Activated T-helper 1 cell treated with anti-CD3 and anti-CD28 coated beads, Interleukin-12 subunit alpha, Interleukin-12 subunit beta, Interleukin-2, Interleukin-4 antibody, amounts not matched to agents 30 ng/mL and 10 ng/mL and 1 ng/mL, durations not matched to agents 14 hours and 24 hours and 36 hours (primary cell): ENCODE results near the gene SWT1. TPM values are rescaled to one million over a fixed set of nuclear protein-coding genes. Genes with fewer than 3 reads are reported as not detected.
"Not testable (repeated sequence)": the region's sequence is repeated elsewhere in the genome, so short reads cannot be mapped to it uniquely, and the experiment has no call there.

ENCODE experiments used
- DNase-seq: peaks from one replicate; pipeline ENCODE4 v3.0.0; 2021; ENCODE audit warnings: low spot score
- H3K27ac Mint-ChIP-seq: one replicate; pipeline ENCODE4 v1.8.0; 2021; ENCODE audit warnings: mild to moderate bottlenecking, mixed read lengths
- H3K27me3 Mint-ChIP-seq: one replicate; pipeline ENCODE4 v1.8.0; 2022; ENCODE audit warnings: mild to moderate bottlenecking, moderate library complexity, mixed read lengths; ENCODE audit not compliant: insufficient read depth
- H3K36me3 Mint-ChIP-seq: one replicate; pipeline ENCODE4 v1.8.0; 2021; ENCODE audit warnings: low read depth, mixed read lengths
- H3K4me1 Mint-ChIP-seq: one replicate; pipeline ENCODE4 v1.8.0; 2021; ENCODE audit warnings: low read depth, mixed read lengths
- H3K4me3 Mint-ChIP-seq: one replicate; pipeline ENCODE4 v1.8.0; 2021; ENCODE audit warnings: mild to moderate bottlenecking, moderate library complexity, mixed read lengths
- H3K9me3 Mint-ChIP-seq: one replicate; pipeline ENCODE4 v1.8.0; 2021; ENCODE audit warnings: mixed read lengths
- intact Hi-C: fragments of 100-400 bp; cut with micrococcal nuclease; formaldehyde crosslinking; loops from one replicate; pipeline ENCODE4 v1.15.1; 2024
- total RNA-seq: library from RNA; stranded (reverse); gene quantifications from 2 replicates; pipeline ENCODE4 v1.2.3, GENCODE V29; 2022

SWT1 gene
- total RNA-seq, 1 donor from 2014 or later, result 2.3 TPM

DNA sequence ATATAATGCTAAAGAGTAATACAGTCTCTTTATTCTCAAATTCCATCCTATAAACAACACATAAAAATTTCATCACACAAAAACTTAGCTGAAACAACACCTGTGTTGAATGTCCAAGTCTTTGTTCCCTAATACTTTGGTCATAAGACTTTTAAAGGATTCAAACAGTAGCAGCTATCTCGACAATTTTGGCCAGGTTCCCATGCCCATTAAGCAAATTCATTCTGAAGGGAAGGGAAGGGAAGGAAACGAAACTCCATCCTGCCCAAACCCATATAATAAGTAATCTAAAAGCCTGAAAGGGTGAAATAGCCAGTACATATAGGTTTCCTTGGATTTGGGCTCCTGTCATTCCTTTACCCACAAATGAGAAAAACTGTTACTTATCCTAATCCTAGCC lies 152.6 kb downstream of the SWT1 start:
- H3K4me1 Mint-ChIP-seq, result peaks cover 48% of the 10 kb centered on the region
- H3K27ac Mint-ChIP-seq, result no peak overlapping the region
- H3K9me3 Mint-ChIP-seq, result no peaks in the 10 kb centered on the region
- no peak for DNase-seq
- no peak overlapping the region for H3K4me3 Mint-ChIP-seq
- intact Hi-C loops, result no loop called here
- peaks cover 60% of the 10 kb centered on the region for H3K36me3 Mint-ChIP-seq
- H3K27me3 Mint-ChIP-seq, result no peaks in the 10 kb centered on the region

DNA sequence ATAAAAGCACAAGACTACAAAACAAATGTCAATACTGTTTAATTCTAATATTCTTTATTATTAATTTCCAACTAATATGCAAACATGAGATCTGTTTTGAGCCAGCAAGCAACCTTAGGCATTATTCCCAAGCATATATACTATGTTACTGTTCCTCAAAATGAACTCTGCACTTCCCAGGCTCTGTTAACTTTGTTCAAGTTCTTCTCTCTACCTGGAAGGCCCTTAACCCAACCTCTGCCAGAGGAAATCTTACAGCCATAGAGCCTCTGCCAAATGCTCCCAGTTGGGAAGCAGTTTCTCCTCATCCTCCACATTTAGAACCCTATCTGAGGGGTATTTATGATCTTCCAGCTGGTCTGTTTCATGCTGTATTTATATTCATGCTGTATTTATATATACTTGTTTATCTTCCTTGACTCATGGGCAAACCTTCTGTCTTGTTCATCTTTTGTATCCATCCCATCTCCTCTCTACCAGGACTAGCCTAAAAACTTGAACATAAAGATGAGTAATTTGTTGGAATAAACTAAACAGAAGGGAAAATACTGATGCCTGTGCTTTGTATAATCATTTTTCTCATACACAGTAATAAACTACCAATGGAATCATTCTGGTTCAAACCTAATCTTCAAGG lies 154.7 kb downstream of the SWT1 start:
- intact Hi-C loops, result no loop called here
- H3K36me3 Mint-ChIP-seq, result peaks cover 47% of the 10 kb centered on the region
- H3K27me3 Mint-ChIP-seq, result no peaks in the 10 kb centered on the region
- peaks cover 37% of the 10 kb centered on the region for H3K4me1 Mint-ChIP-seq
- no peaks in the 10 kb centered on the region for H3K9me3 Mint-ChIP-seq
- peak overlapping the region; percentile 41 for H3K27ac Mint-ChIP-seq
- DNase-seq, result no peak
- peak overlapping the region; percentile 94 for H3K4me3 Mint-ChIP-seq

DNA sequence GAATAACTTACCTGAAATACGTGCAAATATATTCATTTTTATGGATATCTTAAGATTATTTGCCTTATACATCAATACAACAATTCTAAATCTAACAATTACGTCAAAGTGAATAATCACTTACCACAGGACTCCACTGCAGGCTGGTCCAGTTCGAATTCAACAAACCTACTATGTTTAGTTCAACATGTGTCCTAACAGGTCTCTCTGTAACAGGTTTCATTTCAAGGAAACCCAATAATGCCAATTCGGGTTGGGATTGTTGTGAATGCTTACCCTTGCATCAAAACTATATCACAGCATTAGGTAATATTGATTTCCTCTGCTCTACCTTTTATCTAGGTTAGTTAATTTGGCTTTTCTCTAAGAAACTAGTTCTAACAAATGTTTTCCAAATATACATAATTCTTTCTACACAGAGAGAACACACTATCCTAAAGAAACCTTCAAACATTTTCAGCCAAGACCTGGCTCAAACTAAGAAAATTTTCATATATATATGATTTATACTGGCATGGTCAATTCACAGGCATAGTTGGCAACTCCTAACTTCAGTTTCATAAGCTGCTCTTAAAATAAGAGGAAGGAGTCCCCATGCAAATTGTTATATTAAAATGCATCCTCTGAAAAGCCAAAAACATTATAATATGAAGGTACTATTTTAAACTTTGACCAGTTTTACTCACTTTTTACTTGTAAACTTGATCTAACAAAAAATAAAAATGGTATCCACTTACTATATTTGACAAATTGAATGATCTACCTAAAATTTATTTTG lies 155.6 kb downstream of the SWT1 start:
- intact Hi-C loops, result no loop called here
- peaks cover 38% of the 10 kb centered on the region for H3K4me1 Mint-ChIP-seq
- H3K27ac Mint-ChIP-seq, result no peak overlapping the region
- no peaks in the 10 kb centered on the region for H3K9me3 Mint-ChIP-seq
- H3K27me3 Mint-ChIP-seq, result no peaks in the 10 kb centered on the region
- H3K36me3 Mint-ChIP-seq, result peaks cover 41% of the 10 kb centered on the region
- H3K4me3 Mint-ChIP-seq, result peak overlapping the region; percentile 94
- no peak for DNase-seq

DNA sequence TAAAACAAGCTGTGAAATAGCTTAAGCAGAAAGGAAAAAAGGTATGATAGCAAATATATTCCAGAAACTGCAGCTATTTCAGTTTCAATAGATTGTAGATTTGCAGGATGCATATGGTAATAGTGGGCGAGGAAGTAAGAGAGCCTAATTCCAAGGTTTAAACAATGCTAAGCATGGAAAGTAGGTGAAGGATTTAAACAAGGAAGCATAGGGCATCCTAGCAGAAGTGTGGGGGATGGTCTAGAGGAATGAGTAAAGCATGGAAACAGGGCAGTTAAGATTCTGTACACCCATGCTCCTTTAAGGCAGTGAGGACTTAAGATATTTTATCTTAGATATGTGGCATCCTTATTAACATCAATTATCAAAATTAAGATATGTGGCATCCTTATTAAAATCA lies 157.4 kb downstream of the SWT1 start:
- H3K9me3 Mint-ChIP-seq, result peaks cover 2% of the 10 kb centered on the region
- DNase-seq, result no peak
- H3K4me1 Mint-ChIP-seq, result peaks cover 49% of the 10 kb centered on the region
- H3K27me3 Mint-ChIP-seq, result no peaks in the 10 kb centered on the region
- H3K4me3 Mint-ChIP-seq, result peak overlapping the region; percentile 94
- intact Hi-C loops, result loop anchor here (1.0 to 2.0 kb wide), 3 partner anchors 9 to 367 kb away; no protein-coding TSS in a partner anchor
- peak overlapping the region; percentile 59 for H3K27ac Mint-ChIP-seq
- peaks cover 36% of the 10 kb centered on the region for H3K36me3 Mint-ChIP-seq

DNA sequence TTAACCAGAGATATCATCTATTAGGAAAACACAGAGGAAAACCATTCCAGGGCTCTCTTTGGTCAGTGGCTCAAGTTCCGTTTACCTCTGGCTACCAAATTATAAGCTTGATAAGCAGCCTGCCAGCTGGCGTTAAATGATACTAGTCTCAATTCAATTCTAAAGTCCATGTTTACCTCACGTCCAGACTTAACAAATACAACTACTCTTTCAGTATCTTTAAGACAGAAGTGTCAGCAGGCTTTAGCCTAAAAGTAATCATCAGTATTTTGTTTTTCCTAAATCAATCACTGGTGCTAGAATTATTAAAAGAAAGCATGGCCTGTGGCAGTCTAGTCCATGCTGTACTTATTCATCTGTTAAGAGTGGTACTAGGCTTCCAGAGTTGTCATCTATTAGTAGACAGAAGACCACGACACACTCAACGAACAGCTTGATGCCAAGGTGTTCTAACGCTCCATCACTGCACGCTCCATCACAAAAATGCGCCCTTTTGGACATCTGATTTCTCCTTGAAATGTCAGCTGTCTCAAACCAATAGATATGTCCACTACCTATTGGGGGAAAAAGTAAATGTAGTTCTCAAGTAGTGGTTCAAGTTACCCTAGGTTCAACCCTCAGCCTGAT lies 158.6 kb downstream of the SWT1 start:
- Mint-ChIP-seq H3K4me1 (peaks cover 56% of the 10 kb centered on the region), H3K9me3 (peaks cover 3% of the 10 kb centered on the region), H3K4me3 (peak overlapping the region; percentile 94), H3K27me3 (no peaks in the 10 kb centered on the region), H3K36me3 (peaks cover 42% of the 10 kb centered on the region), H3K27ac (peak overlapping the region; percentile 97)
- intact Hi-C loops, result loop anchor here (2.0 to 5.0 kb wide), 5 partner anchors 15 to 987 kb away; partner anchors contain the start of genes NIBAN1 and RNF2
- no peak for DNase-seq

DNA sequence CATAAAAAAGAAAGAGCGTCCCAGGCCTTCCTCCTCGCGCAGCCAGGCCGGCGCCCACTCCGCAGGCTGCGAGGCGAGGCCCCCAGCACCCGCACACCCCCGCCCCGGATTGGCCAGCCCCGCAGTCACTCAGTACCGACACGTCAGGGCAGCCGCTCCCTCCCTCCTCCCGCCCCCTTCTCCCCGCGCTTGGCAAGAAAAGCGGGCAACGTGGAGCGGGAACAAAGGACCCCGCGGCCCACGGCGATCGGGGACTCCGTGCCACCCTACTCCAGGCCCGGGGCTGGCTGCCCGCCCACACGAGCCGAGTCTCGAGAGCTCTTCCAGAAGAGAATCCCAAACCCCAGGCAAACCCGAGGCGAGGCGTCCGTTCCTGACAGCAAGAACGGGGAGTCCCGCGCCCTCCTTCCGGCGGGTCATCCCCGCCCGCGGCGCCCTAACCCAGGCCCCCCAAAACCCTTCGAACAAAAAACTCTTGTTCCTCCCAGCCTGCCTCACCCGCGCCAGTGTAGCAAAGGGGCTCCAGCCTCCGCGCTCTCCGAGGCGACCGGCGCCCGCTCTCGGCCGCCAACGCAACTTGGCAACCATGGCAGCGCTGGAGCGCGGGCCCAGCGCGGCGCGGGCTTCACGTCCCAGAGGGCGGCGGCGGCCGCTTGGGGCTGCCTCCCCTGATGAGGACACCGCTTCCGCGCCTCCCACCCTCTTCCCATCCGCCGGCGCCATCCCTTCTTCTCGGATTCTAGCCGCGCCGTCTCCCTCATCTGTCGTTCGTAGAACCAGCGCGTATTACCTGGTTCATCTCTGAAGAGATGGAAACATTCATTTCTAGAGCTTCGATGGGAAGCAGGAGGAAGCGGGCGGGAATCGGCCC lies 159.4 kb downstream of the SWT1 start:
- Mint-ChIP-seq H3K4me3 (peak overlapping the region; percentile 94), H3K9me3 (peaks cover 12% of the 10 kb centered on the region), H3K27ac (peak overlapping the region; percentile 97), H3K36me3 (peaks cover 46% of the 10 kb centered on the region), H3K4me1 (peaks cover 58% of the 10 kb centered on the region), H3K27me3 (no peaks in the 10 kb centered on the region)
- intact Hi-C loops, result loop anchor here (1.0 to 5.0 kb wide), 14 partner anchors 23 to 1059 kb away; partner anchors contain the start of genes EDEM3, NIBAN1, ODR4 and RNF2
- peak; percentile 82 for DNase-seq

DNA sequence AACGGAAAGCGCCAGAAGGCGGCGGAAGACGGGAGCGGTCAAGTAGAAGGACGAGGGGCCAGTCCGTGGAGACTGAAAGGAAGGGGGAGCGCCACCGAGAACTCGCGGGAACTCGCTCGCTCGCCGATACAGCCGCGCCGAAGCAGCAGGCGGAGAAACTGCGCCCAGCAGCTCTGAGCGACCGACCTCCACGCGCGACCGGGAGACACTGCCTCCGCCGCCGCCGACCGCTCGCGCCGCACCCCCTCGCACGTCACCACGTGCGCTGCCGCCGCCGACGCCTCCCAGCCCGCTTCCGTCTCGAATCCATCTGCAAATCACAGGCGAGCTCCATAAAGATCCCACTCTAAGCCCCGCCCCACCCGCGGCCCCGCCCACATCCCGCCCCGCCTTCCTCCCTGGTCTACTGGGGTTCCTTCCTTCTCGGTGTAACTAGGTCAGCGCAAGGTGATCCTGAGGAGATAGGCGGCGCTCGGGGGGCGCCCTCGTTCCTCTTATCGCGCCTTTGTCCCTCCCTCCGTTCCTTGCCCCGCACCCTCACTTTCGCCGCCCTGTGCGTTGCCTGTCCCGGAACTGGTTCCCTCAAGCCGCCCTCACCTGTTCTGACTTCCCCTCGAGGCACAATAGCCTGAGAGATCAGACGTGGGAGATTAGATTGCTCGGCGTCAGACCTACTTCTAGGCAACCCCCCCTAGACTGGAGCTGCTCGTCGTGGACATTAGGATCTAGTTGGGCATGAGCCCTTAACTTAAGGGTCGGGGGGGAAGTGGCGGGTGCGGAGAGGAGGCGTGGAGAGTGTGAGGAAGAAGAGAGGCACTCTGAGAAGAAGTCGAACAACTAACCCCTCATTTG lies 160.3 kb downstream of the SWT1 start, which contains the start of gene IVNS1ABP:
Gene IVNS1ABP, minus strand, starts transcription at position 210 of the 852 bp plus-strand sequence. CDS start 7,750 bp downstream, outside the sequence.
- H3K4me1 Mint-ChIP-seq, result peaks cover 50% of the 10 kb centered on the region
- peak; percentile 92 for DNase-seq
- H3K4me3 Mint-ChIP-seq, result peak within 1 kb of the TSS; percentile 94
- no peaks in the 10 kb centered on the region for H3K27me3 Mint-ChIP-seq
- peak within 1 kb of the TSS; percentile 97 for H3K27ac Mint-ChIP-seq
- H3K36me3 Mint-ChIP-seq, result peaks cover 39% of the 10 kb centered on the region
- H3K9me3 Mint-ChIP-seq, result peaks cover 12% of the 10 kb centered on the region
- intact Hi-C loops, result loop anchor here (1.0 to 5.0 kb wide), 14 partner anchors 22 to 1058 kb away; partner anchors contain the start of genes EDEM3, NIBAN1, ODR4 and RNF2

DNA sequence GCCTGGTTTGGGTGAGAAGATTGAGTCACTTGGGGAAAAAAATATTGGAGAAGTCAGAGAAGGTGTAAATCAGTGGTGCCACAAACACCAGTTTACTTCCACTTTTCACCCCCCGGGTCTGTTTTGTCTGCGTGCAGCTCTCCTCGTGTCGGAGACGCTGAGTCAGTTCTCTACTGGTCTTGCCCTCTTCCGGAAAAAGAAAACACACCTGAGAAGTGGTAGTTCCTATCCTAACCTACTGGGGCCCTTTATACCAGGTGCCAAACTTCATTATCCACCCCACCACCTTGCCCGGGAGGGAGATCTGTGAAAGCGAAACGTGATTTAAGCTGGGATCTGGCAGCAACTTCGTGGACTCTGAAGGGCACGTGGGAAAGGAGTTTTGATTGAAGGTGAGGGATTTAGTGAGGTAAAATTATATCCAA lies 160.9 kb downstream of the SWT1 start:
- peak overlapping the region; percentile 94 for H3K4me3 Mint-ChIP-seq
- peak; percentile 77 for DNase-seq
- intact Hi-C loops, result loop anchor here (1.0 to 5.0 kb wide), 14 partner anchors 21 to 1057 kb away; partner anchors contain the start of genes EDEM3, NIBAN1, ODR4 and RNF2
- peaks cover 16% of the 10 kb centered on the region for H3K9me3 Mint-ChIP-seq
- no peaks in the 10 kb centered on the region for H3K27me3 Mint-ChIP-seq
- peaks cover 49% of the 10 kb centered on the region for H3K4me1 Mint-ChIP-seq
- peaks cover 37% of the 10 kb centered on the region for H3K36me3 Mint-ChIP-seq
- H3K27ac Mint-ChIP-seq, result peak overlapping the region; percentile 97

DNA sequence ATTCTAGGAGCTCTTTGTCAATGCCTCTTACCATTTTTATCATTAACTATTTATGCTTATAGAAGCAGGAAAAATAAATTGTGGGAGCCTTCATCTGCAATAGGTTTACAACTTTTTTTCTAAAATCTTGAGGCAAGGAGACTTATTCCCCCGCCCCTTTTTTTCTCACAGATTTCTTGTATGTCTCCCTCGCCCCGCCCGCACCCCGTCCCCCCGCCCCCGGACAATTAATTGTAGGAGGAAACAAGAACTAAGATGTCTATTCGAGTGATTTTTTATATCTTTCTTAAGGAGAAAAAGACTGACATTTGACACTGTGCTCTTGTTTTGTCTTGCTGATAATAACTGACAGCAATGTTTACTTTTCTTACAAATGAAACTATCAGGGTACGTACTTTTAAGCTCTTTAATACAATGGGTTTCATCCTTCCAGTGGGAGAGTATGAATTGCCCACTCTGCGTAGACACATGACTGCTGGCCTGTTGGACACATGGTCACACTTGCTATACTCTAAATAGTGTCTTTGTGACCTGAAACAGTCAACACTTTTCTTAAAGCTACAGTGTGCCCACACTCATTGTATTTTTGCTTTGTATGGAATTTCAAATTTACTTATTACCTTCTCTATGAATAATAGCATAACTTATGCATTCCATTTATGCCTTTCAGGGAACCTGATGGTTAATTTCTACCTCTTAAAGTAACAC lies 161.6 kb downstream of the SWT1 start:
- peak overlapping the region; percentile 94 for H3K4me3 Mint-ChIP-seq
- peaks cover 34% of the 10 kb centered on the region for H3K36me3 Mint-ChIP-seq
- H3K4me1 Mint-ChIP-seq, result peaks cover 43% of the 10 kb centered on the region
- H3K9me3 Mint-ChIP-seq, result peaks cover 16% of the 10 kb centered on the region
- no peaks in the 10 kb centered on the region for H3K27me3 Mint-ChIP-seq
- DNase-seq, result no peak
- H3K27ac Mint-ChIP-seq, result peak overlapping the region; percentile 97
- intact Hi-C loops, result loop anchor here (5.0 kb wide), 2 partner anchors 271 to 984 kb away; partner anchors contain the start of gene RNF2

DNA sequence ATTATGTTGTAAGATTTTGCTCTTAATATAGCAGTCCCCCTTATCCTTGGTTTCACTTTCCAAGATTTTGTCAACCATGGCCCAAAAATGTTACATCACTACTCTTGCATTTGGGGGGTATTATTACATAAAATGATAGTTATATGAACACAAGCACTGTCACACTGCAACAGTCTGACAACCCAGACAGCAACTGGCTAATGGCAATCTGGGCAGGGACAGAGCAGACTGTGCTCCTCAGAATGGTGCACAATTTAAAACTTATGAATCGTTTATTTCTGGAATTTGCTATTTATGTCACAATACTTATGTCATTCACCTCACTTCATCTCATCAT lies 162.1 kb downstream of the SWT1 start:
- Mint-ChIP-seq H3K27ac (peak overlapping the region; percentile 60), H3K36me3 (peaks cover 30% of the 10 kb centered on the region)
- DNase-seq, result no peak

DNA sequence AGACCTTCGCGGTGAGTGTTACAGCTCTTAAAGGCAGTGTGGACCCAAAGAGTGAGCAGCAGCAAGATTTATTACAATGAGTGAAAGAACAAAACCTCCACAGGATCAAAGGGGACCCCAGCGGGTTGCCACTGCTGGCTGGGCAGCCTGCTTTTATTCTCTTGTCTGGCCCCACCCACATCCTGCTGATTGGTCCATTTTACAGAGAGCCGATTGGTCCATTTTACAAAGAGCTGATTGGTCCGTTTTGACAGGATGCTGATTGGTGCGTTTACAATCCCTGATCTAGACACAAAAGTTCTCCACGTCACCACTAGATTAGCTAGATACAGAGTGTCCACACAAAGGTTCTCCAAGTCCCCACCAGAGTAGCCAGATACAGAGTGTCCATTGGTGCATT lies 164.1 kb downstream of the SWT1 start:
- Mint-ChIP-seq H3K36me3 (peaks cover 19% of the 10 kb centered on the region), H3K4me1 (peaks cover 31% of the 10 kb centered on the region), H3K9me3 (peaks cover 16% of the 10 kb centered on the region)
- H3K4me3 Mint-ChIP-seq, H3K27me3 Mint-ChIP-seq, DNase-seq, H3K27ac Mint-ChIP-seq, intact Hi-C loops: not testable (repeated sequence)

More for the DNA sequence above, 162.1 kb downstream of the SWT1 start:
- Mint-ChIP-seq H3K9me3 (peaks cover 16% of the 10 kb centered on the region), H3K27me3 (no peaks in the 10 kb centered on the region), H3K4me3 (peak overlapping the region; percentile 17), H3K4me1 (peaks cover 38% of the 10 kb centered on the region)
- intact Hi-C loops, result loop anchor here (5.0 kb wide), 2 partner anchors 272 to 983 kb away; partner anchors contain the start of gene RNF2
